GM10847 (cell line): Measurements from ENCODE around the gene PRKN.

Experiments used
- POLR2A ChIP-seq: IDR thresholded peaks from 2 replicates; pipeline ENCODE4 v1.6.1; 2011; ENCODE audit not compliant: insufficient read length; ENCODE audit errors: extremely low read depth

The PRKN gene

GRCh38 chr6:162727322-162728182 lies at the start of gene PRKN, which contains the start of gene PACRG:
TSS of gene PRKN (minus strand) at chr6:162727766.
TSS of gene PACRG (plus strand) at chr6:162727974.
- no peak for TF ChIP-seq POLR2A

- TF ChIP-seq POLR2A = no peak
Observed at GRCh38 chr6:162777091-162777490, 49.5 kb upstream of the PRKN start.

- no peak for TF ChIP-seq POLR2A
Observed at GRCh38 chr6:162773996-162774395, 46.4 kb upstream of the PRKN start.

- TF ChIP-seq POLR2A = no peak
Observed at GRCh38 chr6:162772466-162772865, 44.9 kb upstream of the PRKN start.

DNA sequence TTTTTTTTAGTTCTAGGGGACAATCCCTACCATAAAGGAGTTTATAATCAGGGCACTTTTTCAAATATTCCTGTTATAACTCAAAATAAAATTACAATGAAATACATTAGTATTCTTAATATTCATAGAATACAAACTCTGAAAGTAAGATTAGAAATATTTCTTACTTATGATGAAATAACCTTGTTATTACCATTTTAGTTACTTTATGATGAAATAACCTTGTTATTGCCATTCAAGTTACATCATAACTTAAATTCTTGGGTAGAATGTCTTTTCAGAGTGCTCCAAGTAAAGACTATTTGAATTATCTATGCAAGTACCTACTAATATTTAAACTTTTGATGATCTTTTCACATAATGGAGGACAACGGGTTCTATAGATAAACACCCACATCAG lies 43.4 kb upstream of the PRKN start:
- TF ChIP-seq POLR2A = no peak

GRCh38 chr6:162770136-162770535 lies 42.6 kb upstream of the PRKN start:
- no peak for TF ChIP-seq POLR2A

DNA sequence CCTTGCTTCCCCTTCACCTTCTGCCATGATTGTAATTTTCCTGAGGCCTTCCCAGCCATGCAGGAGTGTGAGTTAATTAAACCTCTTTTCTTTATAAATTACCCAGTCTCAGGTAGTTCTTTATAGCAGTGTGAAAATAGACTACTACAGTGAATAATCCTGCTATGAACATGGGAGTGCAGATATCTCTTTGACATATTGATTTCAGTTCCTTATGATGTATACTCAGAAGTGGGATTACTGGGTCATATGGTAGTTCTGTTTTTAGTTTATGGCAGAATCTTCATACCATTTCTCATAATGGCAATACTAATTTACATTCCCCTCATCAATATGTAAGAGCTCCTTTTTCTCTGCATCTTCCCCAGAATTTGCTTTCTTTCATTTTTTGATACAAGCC lies 26.2 kb upstream of the PRKN start:
- no peak for TF ChIP-seq POLR2A

DNA sequence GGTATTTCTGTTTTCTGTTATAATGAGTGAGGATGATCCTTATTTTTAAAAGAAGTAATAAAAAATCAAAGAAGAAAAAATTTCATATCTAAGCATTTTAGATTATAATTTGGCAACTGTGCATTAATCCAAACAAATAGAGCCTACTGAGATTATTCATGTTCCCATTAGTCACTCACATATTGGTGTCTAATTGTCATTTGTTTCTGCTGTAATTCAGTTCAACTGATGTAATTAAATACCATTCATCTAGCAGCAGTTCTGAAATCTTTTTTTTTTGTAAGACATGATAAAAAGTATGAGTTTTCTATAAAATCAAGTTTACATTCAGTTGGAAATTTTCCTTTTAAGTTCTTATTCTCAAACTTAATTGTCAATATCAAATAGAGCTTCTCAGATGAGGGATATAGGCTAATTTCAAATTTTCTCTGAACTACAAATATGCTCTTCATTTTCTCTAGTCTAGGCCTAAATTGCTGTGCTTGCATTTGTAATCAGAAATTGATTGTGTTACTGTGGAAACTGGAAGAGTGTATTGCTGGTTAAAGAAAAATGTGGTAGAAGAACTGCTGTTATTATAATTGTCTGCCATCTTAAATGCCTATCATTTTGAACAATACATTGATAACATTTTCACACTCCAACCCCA lies 23.8 kb upstream of the PRKN start:
- TF ChIP-seq POLR2A = no peak

DNA sequence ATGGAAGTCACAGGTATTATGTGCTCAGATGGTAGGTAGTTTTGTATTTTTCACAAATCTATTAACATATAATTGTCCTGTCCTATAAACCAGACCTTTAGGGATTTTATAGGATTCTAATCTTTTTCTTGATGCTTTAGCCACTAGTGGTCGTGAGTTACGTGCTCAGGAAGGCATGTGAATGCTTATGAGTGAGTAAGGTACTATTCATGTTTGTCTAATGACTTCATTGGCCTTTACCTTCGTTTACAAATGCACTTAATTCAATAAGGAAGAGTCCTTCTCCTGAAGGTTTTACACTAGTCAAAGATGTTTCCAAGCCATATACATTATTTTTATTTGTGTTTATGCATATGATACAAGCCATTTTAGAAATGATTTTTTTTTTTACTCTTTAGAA lies 23.2 kb upstream of the PRKN start:
- TF ChIP-seq POLR2A = no peak

DNA sequence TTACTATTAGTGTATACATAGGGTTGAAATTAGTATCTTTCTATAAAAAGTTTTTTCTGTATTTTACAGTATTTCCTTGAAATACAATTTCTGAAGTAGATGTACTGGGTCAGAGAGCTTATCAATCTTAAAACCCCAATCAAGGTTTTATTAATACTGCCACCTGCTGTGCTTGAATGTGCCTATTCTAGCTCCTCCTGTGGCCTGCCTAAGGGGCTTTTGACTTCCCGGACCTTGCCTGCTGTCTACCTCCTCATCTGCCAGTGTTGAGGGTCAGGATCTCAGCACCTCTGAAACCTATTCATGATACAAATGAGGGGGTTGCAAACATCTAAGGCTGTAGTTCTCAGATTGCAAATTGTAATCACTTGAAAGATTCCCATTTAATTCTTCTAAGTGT lies 9.4 kb upstream of the PRKN start:
- no peak for TF ChIP-seq POLR2A

- TF ChIP-seq POLR2A = no peak
Observed at GRCh38 chr6:162733489-162733888, 5.9 kb upstream of the PRKN start.

DNA sequence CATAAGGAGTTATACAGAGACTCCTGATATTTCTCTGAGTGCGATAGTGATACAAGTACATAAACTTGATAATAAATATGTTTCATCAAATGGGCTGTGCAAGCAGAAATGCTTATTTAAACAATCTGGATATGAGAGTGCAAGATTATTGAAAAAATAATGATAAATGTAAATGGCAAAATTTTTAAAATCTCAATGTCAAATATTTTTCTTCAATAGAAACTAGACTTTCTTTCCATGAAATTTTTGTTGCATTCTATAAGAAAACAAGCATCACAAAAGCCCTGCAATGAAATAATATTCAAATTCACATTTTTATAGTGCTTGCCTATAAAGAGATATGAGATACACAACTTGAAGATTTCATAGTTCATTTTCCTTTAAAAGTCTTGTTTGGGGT lies 2.9 kb upstream of the PRKN start:
- TF ChIP-seq POLR2A = no peak

- TF ChIP-seq POLR2A = no peak
Observed at GRCh38 chr6:162728706-162729105, 1.1 kb upstream of the PRKN start.

GRCh38 chr6:162728197-162728596 lies 631 bp upstream of the PRKN start:
- TF ChIP-seq POLR2A = no peak

- TF ChIP-seq POLR2A = no peak
Observed at GRCh38 chr6:162726947-162727321, 632 bp downstream of the PRKN start.

DNA sequence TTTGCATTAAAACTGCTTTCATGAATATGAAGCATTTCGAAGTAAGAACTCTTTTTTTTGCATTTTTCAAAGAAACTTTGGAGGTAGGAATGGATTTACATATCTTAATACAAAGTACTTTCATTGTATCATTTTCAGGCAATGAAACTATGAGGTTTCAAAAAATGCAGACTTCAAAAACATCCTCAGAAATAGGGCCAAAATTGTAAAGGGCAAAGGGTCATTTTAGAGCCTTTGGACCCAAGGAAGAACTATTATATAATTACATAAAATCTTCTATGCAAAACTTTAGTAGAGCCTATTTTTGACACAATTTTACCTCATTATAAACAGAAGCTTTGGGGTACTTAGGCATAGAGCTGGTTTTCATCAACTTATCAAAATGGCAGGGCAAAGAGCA lies 4.9 kb downstream of the PRKN start:
- TF ChIP-seq POLR2A = no peak
